SJSA1 (cell line): ENCODE data around the gene TGFBR2. TPM values are rescaled to one million over a fixed set of nuclear protein-coding genes. Genes with fewer than 3 reads are reported as not detected.
A peak's percentile ranks its signal among the peaks of the same experiment; 100 is the strongest.

ENCODE experiments used
- DNase-seq, 2 experiments: peaks; one replicate each; pipeline ENCODE4 v3.0.0-alpha.2; 2015 to 2020; ENCODE audit warnings: low spot score in 2 of 2, low read depth in 1 of 2
- H3K27ac ChIP-seq: fragments of 250-450 bp; sonication (Bioruptor Pico); 2 replicates; pipeline ENCODE4 v1.5.1; 2020; ENCODE audit warnings: mild to moderate bottlenecking, moderate library complexity
- H3K27me3 ChIP-seq: fragments of 250-450 bp; sonication (Bioruptor Pico); replicated peaks from 2 replicates; pipeline ENCODE4 v1.5.1; 2020; ENCODE audit warnings: mild to moderate bottlenecking, moderate library complexity
- H3K36me3 ChIP-seq: fragments of 250-450 bp; sonication (Bioruptor Pico); 2 replicates; pipeline ENCODE4 v1.5.1; 2020; ENCODE audit warnings: mild to moderate bottlenecking
- H3K4me1 ChIP-seq: fragments of 250-450 bp; sonication (Bioruptor Pico); replicated peaks from 2 replicates; pipeline ENCODE4 v1.6.1; 2021; ENCODE audit warnings: mild to moderate bottlenecking
- H3K4me3 ChIP-seq: fragments of 250-450 bp; sonication (Bioruptor Pico); 2 replicates; pipeline ENCODE4 v1.5.1; 2020; ENCODE audit warnings: mild to moderate bottlenecking
- H3K9me3 ChIP-seq: fragments of 250-450 bp; sonication (Bioruptor Pico); replicated peaks from 2 replicates; pipeline ENCODE4 v1.5.1; 2020; ENCODE audit warnings: mild to moderate bottlenecking
- total RNA-seq: library from RNA; depleted of rRNA; stranded (reverse); fragments of >200 nt; shearing (Covaris generic); gene quantifications from 2 replicates; pipeline ENCODE4 v1.2.3, GENCODE V29; 2014

The TGFBR2 gene
- total RNA-seq, 1 experiment from 2014 or later, result 44.6 TPM

GRCh38 chr3:30586806-30587486, 19.5 kb upstream of the TGFBR2 start:
- H3K27me3 ChIP-seq, result no peaks in the 10 kb centered on the region
- H3K4me1 ChIP-seq, result no peaks in the 10 kb centered on the region
- no peak overlapping the region for H3K4me3 ChIP-seq
- DNase-seq, result no peak
- no peaks in the 10 kb centered on the region for H3K36me3 ChIP-seq
- no peak overlapping the region for H3K27ac ChIP-seq
- no peaks in the 10 kb centered on the region for H3K9me3 ChIP-seq

DNA sequence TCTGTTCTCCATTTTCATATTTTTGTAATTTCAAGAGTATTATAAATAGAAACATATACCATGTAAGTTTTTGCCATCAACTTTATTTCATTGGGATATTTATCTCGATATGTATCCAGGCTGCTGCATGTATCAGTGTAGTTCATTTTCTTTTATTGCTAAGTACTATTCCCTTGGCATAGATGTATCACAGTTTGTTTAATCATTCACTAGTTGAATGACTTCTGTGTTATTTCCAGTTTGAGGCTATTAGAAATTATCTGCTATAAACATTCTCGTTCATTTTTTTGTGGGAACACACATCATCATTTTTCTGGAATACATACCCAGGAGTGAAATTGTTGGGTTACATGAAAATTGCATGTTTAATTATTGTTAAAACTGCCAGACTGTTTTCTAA, 18.5 kb upstream of the TGFBR2 start:
- DNase-seq, result no peak
- H3K27ac ChIP-seq, result no peak overlapping the region
- H3K27me3 ChIP-seq, result no peaks in the 10 kb centered on the region
- no peaks in the 10 kb centered on the region for H3K4me1 ChIP-seq
- H3K36me3 ChIP-seq, result no peaks in the 10 kb centered on the region
- H3K9me3 ChIP-seq, result no peaks in the 10 kb centered on the region
- no peak overlapping the region for H3K4me3 ChIP-seq

GRCh38 chr3:30596152-30596551, 10.2 kb upstream of the TGFBR2 start:
- Histone ChIP-seq H3K36me3 (no peaks in the 10 kb centered on the region), H3K4me3 (no peak overlapping the region), H3K4me1 (peaks cover 10% of the 10 kb centered on the region), H3K9me3 (no peaks in the 10 kb centered on the region), H3K27me3 (no peaks in the 10 kb centered on the region), H3K27ac (no peak overlapping the region)
- DNase-seq, result no peak

GRCh38 chr3:30597131-30597768, 9.2 kb upstream of the TGFBR2 start:
- no peaks in the 10 kb centered on the region for H3K27me3 ChIP-seq

GRCh38 chr3:30597769-30598134, 8.6 kb upstream of the TGFBR2 start:
- Histone ChIP-seq H3K36me3 (no peaks in the 10 kb centered on the region), H3K27me3 (no peaks in the 10 kb centered on the region), H3K9me3 (no peaks in the 10 kb centered on the region), H3K4me1 (peaks cover 10% of the 10 kb centered on the region), H3K27ac (0 out of 2 replicates have a peak overlapping the region, but pooled peaks have one; percentile 7), H3K4me3 (no peak overlapping the region)
- DNase-seq, result no peak

More at GRCh38 chr3:30597131-30597768, 9.2 kb upstream of the TGFBR2 start:
- no peak overlapping the region for H3K4me3 ChIP-seq
- 0 out of 2 replicates have a peak overlapping the region, but pooled peaks have one; percentile 7 for H3K27ac ChIP-seq
- H3K36me3 ChIP-seq, result no peaks in the 10 kb centered on the region
- peak in 1 of 2 experiments; percentile 44 for DNase-seq
- peaks cover 10% of the 10 kb centered on the region for H3K4me1 ChIP-seq
- no peaks in the 10 kb centered on the region for H3K9me3 ChIP-seq

DNA sequence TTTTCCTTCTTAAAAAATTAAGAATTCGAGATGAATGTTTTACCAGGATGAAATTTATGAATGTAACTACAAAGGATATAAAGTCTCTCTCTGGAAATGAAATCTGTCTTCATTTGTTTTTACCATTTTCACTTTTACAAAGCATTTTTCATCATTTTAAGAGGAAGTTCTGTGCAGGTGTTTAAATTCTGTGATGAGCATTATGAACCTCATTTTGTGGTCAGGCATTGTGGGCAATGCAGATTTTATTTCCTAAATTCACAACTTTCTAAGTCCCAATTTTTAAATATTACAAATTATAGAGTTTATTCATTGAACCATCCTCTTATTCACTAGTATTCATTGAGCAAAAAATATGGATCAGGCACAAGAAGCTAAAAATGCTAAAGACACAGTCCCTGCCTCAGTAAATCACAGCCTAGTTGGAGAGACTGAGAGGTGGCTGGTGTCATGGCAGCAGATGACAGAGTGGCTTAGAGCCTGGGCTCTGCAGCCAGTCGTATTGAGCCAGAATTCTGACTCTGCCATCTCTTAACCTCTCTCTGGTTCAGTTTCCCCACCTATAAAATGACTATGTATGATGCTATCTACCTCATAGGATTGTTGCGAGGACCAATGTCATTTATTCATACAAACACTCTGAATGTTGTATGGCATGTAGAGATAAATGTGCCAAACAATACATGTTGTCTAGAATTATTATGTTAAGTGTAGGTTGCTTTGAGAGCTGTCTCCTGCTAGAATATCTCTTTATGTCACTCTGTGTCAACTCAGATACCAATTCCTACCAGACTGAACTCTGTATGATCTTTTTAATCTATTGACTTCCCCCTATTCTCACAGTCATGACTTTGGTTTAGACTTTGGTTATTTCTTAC, 7.5 kb upstream of the TGFBR2 start:
- Histone ChIP-seq H3K9me3 (no peaks in the 10 kb centered on the region), H3K4me3 (no peak overlapping the region), H3K27me3 (no peaks in the 10 kb centered on the region), H3K36me3 (no peaks in the 10 kb centered on the region), H3K27ac (no peak overlapping the region), H3K4me1 (peaks cover 13% of the 10 kb centered on the region)
- DNase-seq, result no peak

GRCh38 chr3:30600572-30600971, 5.8 kb upstream of the TGFBR2 start:
- no peaks in the 10 kb centered on the region for H3K36me3 ChIP-seq
- H3K9me3 ChIP-seq, result no peaks in the 10 kb centered on the region
- no peak overlapping the region for H3K4me3 ChIP-seq
- DNase-seq, result no peak
- H3K27me3 ChIP-seq, result no peaks in the 10 kb centered on the region
- no peak overlapping the region for H3K27ac ChIP-seq
- peaks cover 30% of the 10 kb centered on the region for H3K4me1 ChIP-seq

GRCh38 chr3:30602946-30603345, 3.5 kb upstream of the TGFBR2 start:
- Histone ChIP-seq H3K4me1 (peaks cover 25% of the 10 kb centered on the region), H3K36me3 (peaks cover 6% of the 10 kb centered on the region), H3K27ac (no peak overlapping the region), H3K9me3 (no peaks in the 10 kb centered on the region), H3K27me3 (no peaks in the 10 kb centered on the region), H3K4me3 (no peak overlapping the region)
- no peak for DNase-seq

DNA sequence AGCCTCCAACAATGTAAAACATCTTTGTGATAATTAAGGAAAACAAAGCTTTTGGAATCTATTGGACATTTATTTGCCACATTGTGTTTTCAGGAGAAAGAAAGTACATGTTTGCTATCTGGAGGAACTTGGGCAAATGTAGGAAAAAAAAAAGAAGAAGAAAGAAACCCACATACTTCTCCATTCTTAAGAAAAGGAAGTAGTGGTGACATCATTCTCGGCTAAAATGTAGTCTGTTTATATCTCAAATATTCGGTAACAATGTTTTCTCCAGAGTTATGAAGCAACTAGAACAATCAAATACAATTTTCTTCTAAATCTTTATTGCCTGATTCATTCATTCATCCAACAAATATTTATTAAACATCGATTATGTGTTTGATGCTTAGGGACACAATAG, 2.3 kb upstream of the TGFBR2 start:
- H3K9me3 ChIP-seq, result no peaks in the 10 kb centered on the region
- H3K4me1 ChIP-seq, result peaks cover 34% of the 10 kb centered on the region
- peaks cover 6% of the 10 kb centered on the region for H3K36me3 ChIP-seq
- DNase-seq, result peak in 1 of 2 experiments; percentile 34
- peak overlapping the region; percentile 19; the same call in 1 of the 2 replicates for H3K27ac ChIP-seq
- no peak overlapping the region for H3K4me3 ChIP-seq
- no peaks in the 10 kb centered on the region for H3K27me3 ChIP-seq

GRCh38 chr3:30604558-30604957, 1.8 kb upstream of the TGFBR2 start:
- Histone ChIP-seq H3K27ac (peak overlapping the region; percentile 19; the same call in 1 of the 2 replicates), H3K4me1 (peaks cover 34% of the 10 kb centered on the region), H3K36me3 (peaks cover 6% of the 10 kb centered on the region), H3K27me3 (no peaks in the 10 kb centered on the region), H3K4me3 (no peak overlapping the region), H3K9me3 (no peaks in the 10 kb centered on the region)
- DNase-seq, result no peak

DNA sequence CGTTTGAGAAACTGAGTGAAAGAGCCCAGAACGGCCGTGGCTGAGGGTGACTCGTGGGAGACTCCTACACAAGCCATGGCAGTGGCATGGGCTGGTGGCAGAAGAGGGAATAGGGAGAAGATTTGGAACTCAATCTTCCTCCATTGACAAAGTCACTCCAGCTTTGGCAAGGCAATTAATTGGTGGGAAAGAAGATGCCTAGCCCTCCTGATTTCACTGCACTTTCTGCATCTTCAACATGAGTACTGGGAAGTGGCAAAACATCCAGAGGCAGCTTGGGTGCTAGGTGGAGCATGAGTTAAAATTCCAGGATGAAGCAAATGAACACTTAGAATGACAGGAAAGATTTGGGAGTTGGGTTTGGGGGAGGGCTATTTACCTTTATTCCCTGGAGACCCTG, 1.4 kb upstream of the TGFBR2 start:
- Histone ChIP-seq H3K27ac (no peak overlapping the region; the same call in 1 of the 2 replicates), H3K4me1 (peaks cover 34% of the 10 kb centered on the region), H3K9me3 (no peaks in the 10 kb centered on the region), H3K36me3 (peaks cover 6% of the 10 kb centered on the region), H3K27me3 (no peaks in the 10 kb centered on the region), H3K4me3 (no peak overlapping the region)
- no peak for DNase-seq

DNA sequence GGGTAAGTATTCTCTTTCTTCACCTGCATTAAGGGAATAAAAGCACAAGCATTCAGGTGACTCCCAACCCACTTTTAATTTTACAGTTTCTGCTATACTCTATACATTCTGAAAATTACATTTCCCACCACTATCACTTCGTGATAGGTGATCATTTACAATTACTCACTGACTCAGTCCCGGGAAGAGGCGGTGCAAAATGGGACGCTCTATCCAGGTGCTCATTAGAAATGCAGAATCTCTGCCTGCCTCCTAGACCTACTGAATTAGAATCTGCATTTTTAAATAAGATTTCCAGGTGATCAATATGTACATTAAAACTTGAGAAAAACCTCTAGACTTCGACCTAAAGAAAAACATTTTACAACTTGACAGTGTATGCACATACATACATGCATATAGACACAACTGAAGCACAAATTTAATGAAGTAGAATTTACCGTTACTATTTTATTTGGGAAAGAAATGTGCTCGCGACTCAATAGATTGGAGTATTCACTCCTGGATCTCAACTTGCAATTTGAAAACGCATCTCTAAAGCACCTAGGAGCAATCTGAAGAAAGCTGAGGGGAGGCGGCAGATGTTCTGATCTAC, 598 bp upstream of the TGFBR2 start:
- Histone ChIP-seq H3K27me3 (no peaks in the 10 kb centered on the region), H3K9me3 (no peaks in the 10 kb centered on the region), H3K27ac (peak overlapping the region; percentile 16; the same call in 1 of the 2 replicates), H3K4me3 (peak overlapping the region; percentile 88), H3K4me1 (peaks cover 34% of the 10 kb centered on the region), H3K36me3 (peaks cover 6% of the 10 kb centered on the region)
- DNase-seq, result no peak

DNA sequence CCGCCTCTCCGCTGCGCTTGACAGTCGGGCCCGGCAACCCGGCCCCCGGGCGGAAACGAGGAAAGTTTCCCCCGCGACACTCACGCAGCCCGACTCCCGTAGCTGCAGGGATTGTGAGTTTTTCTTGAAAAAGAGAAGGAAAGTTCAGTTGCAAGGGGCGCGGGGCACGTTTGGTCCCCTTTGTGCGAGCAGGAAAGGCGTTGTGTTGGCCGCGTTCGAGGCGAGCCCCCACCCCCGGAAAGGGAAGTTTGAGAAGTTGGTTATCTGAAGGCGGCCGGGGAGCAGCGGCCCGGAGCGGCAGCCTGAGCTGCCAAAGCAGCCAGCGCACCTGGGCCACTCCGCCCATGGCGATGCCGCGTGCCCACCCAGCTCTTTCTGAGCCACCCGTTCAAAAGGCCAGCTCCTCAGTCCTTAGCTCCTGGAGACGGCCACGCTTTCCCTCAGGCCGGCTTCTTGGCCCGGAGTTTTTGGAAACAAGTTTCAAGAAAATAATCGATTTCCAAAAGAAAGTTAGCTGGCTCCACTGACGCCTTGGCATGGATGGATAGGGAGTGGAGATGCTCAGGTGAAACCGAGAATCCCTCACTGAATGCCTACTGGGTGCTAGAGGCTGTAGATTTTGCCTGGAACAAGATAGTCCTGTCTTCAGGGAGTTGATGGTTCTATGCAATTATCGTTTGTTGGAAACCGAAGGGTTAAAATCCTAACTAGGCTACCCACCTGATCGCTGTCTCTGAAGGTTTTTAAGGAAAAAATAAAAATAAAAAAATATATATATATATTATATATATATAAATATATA, 832 bp downstream of the TGFBR2 start:
- Histone ChIP-seq H3K36me3 (peaks cover 6% of the 10 kb centered on the region), H3K27me3 (no peaks in the 10 kb centered on the region), H3K27ac (peak overlapping the region; percentile 77), H3K9me3 (no peaks in the 10 kb centered on the region), H3K4me3 (peak overlapping the region; percentile 88), H3K4me1 (peaks cover 42% of the 10 kb centered on the region)
- peak; percentile 50 to 59 for DNase-seq
